ENCODE data around the gene SORL1. TPM values are rescaled to one million over a fixed set of nuclear protein-coding genes. Genes with fewer than 3 reads are reported as not detected.
A peak's percentile ranks its signal among the peaks of the same experiment; 100 is the strongest.

Gene SORL1
- total RNA-seq, 3 donors from 2014 or later: 58.3 to 195 (median 109) TPM

DNA sequence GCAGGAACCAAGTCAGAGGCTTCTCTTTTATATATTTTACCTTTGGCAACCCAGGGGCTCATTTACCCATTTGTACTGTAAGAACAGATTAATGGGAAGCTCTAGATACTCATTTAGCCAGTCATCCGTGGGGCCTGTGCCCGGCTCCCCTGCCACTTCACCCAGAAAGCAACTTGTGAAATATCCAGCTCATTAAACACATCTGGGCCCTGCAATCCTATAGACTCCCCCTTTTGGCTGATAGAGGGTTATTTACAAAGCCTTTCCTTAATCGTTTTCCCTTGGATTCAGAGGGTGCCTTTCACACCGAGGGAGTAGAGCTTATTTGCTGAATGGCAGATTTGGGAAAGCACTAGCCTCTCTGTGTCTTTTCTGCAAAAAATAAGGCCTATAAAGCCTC is 119.4 kb downstream of the SORL1 start:
- no peak for DNase-seq
- ATAC-seq: no peak
- no peaks in the 10 kb centered on the region for H3K36me3 ChIP-seq (ENCODE audit: low read depth)
- H3K4me3 ChIP-seq: no peak overlapping the region
- H3K9me3 ChIP-seq: no peaks in the 10 kb centered on the region
- intact Hi-C loops (cut with DNase I, micrococcal nuclease): no loop called here
- no peaks in the 10 kb centered on the region for H3K4me1 ChIP-seq (ENCODE audit: low read depth)
- TF ChIP-seq, protein P1, sequence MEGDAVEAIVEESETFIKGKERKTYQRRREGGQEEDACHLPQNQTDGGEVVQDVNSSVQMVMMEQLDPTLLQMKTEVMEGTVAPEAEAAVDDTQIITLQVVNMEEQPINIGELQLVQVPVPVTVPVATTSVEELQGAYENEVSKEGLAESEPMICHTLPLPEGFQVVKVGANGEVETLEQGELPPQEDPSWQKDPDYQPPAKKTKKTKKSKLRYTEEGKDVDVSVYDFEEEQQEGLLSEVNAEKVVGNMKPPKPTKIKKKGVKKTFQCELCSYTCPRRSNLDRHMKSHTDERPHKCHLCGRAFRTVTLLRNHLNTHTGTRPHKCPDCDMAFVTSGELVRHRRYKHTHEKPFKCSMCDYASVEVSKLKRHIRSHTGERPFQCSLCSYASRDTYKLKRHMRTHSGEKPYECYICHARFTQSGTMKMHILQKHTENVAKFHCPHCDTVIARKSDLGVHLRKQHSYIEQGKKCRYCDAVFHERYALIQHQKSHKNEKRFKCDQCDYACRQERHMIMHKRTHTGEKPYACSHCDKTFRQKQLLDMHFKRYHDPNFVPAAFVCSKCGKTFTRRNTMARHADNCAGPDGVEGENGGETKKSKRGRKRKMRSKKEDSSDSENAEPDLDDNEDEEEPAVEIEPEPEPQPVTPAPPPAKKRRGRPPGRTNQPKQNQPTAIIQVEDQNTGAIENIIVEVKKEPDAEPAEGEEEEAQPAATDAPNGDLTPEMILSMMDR (IDR thresholded peaks at IDR 0.05): no peak

- intact Hi-C loops (cut with DNase I, micrococcal nuclease): no loop called here
- Histone ChIP-seq H3K9me3 (no peaks in the 10 kb centered on the region), H3K4me3 (no peak overlapping the region), H3K4me1 (ENCODE audit: low read depth) (no peaks in the 10 kb centered on the region), H3K36me3 (ENCODE audit: low read depth) (no peaks in the 10 kb centered on the region)
- TF ChIP-seq, protein P1 (IDR thresholded peaks at IDR 0.05): no peak
- DNase-seq: no peak
- ATAC-seq: peak; percentile 17
Measured at GRCh38 chr11:121572571-121573059, 120.5 kb downstream of the SORL1 start.

- no peak for DNase-seq
- Histone ChIP-seq H3K36me3 (ENCODE audit: low read depth) (no peaks in the 10 kb centered on the region), H3K9me3 (no peaks in the 10 kb centered on the region), H3K4me1 (ENCODE audit: low read depth) (no peaks in the 10 kb centered on the region), H3K4me3 (no peak overlapping the region)
- TF ChIP-seq, protein P1 (IDR thresholded peaks at IDR 0.05): no peak
- ATAC-seq: no peak
- intact Hi-C loops (cut with DNase I, micrococcal nuclease): no loop called here
Measured at GRCh38 chr11:121574801-121575200, 122.7 kb downstream of the SORL1 start.

DNA sequence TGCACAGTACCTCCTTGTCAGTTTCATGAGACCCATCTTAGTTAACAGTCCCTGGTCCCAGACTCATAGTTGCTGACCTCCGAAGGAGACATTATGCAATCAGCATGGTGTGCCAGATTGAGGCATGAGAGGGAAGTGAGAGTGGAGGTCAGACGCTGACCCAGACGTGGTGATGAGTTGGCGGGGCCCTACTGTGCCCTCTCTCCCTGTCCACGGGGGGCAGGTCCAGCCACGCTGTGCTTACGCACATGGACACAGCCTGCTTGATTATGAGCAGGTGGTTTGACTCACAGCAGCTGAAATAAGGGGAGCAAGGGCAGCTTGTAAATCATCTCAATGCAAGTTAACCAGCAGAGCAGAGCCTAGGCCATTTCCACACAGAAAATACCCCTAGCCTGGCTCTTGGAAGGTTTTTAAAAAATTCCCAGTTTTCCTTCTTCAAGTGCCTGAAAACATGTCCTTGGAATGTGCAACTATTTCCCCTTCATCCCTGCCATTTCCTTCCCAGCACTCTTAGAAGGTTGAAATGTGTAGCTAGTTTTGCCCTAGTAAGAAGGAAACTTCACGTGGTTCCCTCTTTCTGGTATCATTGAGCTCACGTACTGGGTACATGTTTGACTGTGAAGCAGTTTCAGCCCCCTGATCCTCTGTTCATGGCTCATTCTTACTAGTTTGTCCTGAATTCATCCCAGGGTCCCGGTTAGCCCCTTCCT is 123.3 kb downstream of the SORL1 start:
- H3K4me1 ChIP-seq (ENCODE audit: low read depth): no peaks in the 10 kb centered on the region
- TF ChIP-seq, protein P1 (IDR thresholded peaks at IDR 0.05): no peak
- intact Hi-C loops (cut with DNase I, micrococcal nuclease): no loop called here
- no peak overlapping the region for H3K4me3 ChIP-seq
- no peaks in the 10 kb centered on the region for H3K36me3 ChIP-seq (ENCODE audit: low read depth)
- DNase-seq (peak; percentile 31 to 73 (median 43)), ATAC-seq (peak; percentile 73)
- H3K9me3 ChIP-seq: no peaks in the 10 kb centered on the region

GRCh38 chr11:121575963-121576290 is 123.8 kb downstream of the SORL1 start:
- H3K36me3 ChIP-seq (ENCODE audit: low read depth): no peaks in the 10 kb centered on the region
- ATAC-seq (no peak), DNase-seq (no peak)
- no peaks in the 10 kb centered on the region for H3K9me3 ChIP-seq
- TF ChIP-seq, protein P1 (IDR thresholded peaks at IDR 0.05): no peak
- intact Hi-C loops (cut with DNase I, micrococcal nuclease): no loop called here
- no peak overlapping the region for H3K4me3 ChIP-seq
- H3K4me1 ChIP-seq (ENCODE audit: low read depth): no peaks in the 10 kb centered on the region

Data from mucosa of descending colon (tissue), 3 donors.